Measurements from ENCODE around the gene ABCF3. TPM values are rescaled to one million over a fixed set of nuclear protein-coding genes. Genes with fewer than 3 reads are reported as not detected.

The ABCF3 gene
- total RNA-seq, 6 experiments from 2014 or later, result 53.3 to 70.9 (median 63.4) TPM

DNA sequence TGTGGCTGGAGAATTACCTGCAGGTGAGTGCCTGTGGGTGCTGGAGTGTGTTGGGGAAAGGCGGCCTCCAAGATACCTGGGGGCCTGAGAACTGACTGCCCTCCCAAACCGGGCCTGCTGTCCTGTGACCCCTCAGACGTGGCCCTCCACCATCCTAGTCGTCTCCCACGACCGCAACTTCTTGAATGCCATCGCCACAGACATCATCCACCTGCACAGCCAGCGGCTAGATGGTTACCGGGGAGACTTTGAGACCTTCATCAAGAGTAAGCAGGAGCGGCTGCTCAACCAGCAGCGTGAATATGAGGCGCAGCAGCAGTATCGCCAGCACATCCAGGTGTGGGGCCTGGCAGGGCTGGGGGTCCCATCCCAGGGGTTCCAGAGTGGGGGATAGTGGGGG is 3.4 kb downstream of the ABCF3 start:
- H3K36me3 Mint-ChIP-seq (ENCODE audit: low read depth), result peaks cover 51% of the 10 kb centered on the region
- H3K4me1 Mint-ChIP-seq (ENCODE audit: low read depth), result peaks cover 29% of the 10 kb centered on the region
- no peak for DNase-seq
- H3K27me3 Mint-ChIP-seq (ENCODE audit: insufficient read depth), result peaks cover 11% of the 10 kb centered on the region
- no peak for TF ChIP-seq CTCF (IDR thresholded peaks at IDR 0.05)
- no peaks in the 10 kb centered on the region for H3K9me3 Mint-ChIP-seq
- no peak overlapping the region for H3K27ac Mint-ChIP-seq
- H3K4me3 Mint-ChIP-seq, result no peak overlapping the region

DNA sequence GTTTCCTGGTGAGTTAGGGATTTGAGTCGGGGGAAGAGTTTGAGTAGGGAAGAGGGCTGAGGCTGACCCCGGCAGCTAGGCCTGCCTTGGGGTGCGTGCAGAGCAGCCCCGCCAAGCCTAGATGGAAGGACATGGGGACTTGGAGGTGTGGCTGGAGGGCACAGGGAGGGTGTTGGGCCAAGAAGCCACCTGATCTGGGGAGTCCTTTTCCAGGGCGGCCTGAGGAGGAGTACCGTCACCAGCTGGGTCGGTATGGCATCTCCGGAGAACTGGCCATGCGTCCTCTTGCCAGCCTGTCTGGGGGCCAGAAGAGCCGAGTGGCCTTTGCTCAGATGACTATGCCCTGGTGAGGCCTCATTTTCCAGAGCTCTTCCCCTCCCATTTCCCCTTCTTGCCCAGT is 6.9 kb downstream of the ABCF3 start:
- no peak for TF ChIP-seq CTCF (IDR thresholded peaks at IDR 0.05)
- Mint-ChIP-seq H3K9me3 (no peaks in the 10 kb centered on the region), H3K4me3 (no peak overlapping the region), H3K27me3 (ENCODE audit: insufficient read depth) (peaks cover 3% of the 10 kb centered on the region; the same call in 1 of the 2 replicates), H3K27ac (no peak overlapping the region), H3K4me1 (ENCODE audit: low read depth) (peaks cover 3% of the 10 kb centered on the region), H3K36me3 (ENCODE audit: low read depth) (peaks cover 46% of the 10 kb centered on the region)
- DNase-seq, result no peak

GRCh38 chr3:184193991-184194539 is 8.1 kb downstream of the ABCF3 start:
- H3K36me3 Mint-ChIP-seq (ENCODE audit: low read depth), result peaks cover 38% of the 10 kb centered on the region
- no peak for TF ChIP-seq CTCF (IDR thresholded peaks at IDR 0.05)
- H3K27me3 Mint-ChIP-seq (ENCODE audit: insufficient read depth), result peaks cover 3% of the 10 kb centered on the region; the same call in 1 of the 2 replicates
- H3K4me1 Mint-ChIP-seq (ENCODE audit: low read depth), result no peaks in the 10 kb centered on the region
- H3K9me3 Mint-ChIP-seq, result no peaks in the 10 kb centered on the region
- H3K4me3 Mint-ChIP-seq, result no peak overlapping the region
- no peak overlapping the region for H3K27ac Mint-ChIP-seq
- no peak for DNase-seq

- H3K9me3 Mint-ChIP-seq, result no peaks in the 10 kb centered on the region
- peaks cover 29% of the 10 kb centered on the region for H3K36me3 Mint-ChIP-seq (ENCODE audit: low read depth)
- TF ChIP-seq CTCF (IDR thresholded peaks at IDR 0.05), result no peak
- no peaks in the 10 kb centered on the region for H3K4me1 Mint-ChIP-seq (ENCODE audit: low read depth)
- peaks cover 3% of the 10 kb centered on the region; the same call in 1 of the 2 replicates for H3K27me3 Mint-ChIP-seq (ENCODE audit: insufficient read depth)
- DNase-seq, result no peak
- no peak overlapping the region for H3K4me3 Mint-ChIP-seq
- no peak overlapping the region for H3K27ac Mint-ChIP-seq
Observed at GRCh38 chr3:184196536-184196935, 10.5 kb downstream of the ABCF3 start.

- H3K4me3 Mint-ChIP-seq, result no peak overlapping the region
- TF ChIP-seq CTCF (IDR thresholded peaks at IDR 0.05), result no peak
- H3K9me3 Mint-ChIP-seq, result no peaks in the 10 kb centered on the region
- DNase-seq, result no peak
- H3K27ac Mint-ChIP-seq, result no peak overlapping the region
- no peaks in the 10 kb centered on the region for H3K4me1 Mint-ChIP-seq (ENCODE audit: low read depth)
- peaks cover 7% of the 10 kb centered on the region for H3K27me3 Mint-ChIP-seq (ENCODE audit: insufficient read depth)
- peaks cover 17% of the 10 kb centered on the region; the same call in 1 of the 2 replicates for H3K36me3 Mint-ChIP-seq (ENCODE audit: low read depth)
Observed at GRCh38 chr3:184198509-184198908, 12.5 kb downstream of the ABCF3 start.

Measured in HFFc6 (cell line).